ENCODE measurements around the gene PRR23E. TPM values are rescaled to one million over a fixed set of nuclear protein-coding genes. Genes with fewer than 3 reads are reported as not detected.

The PRR23E gene
- total and polyA plus RNA-seq, 2 experiments from 2014 or later, result not detected

DNA sequence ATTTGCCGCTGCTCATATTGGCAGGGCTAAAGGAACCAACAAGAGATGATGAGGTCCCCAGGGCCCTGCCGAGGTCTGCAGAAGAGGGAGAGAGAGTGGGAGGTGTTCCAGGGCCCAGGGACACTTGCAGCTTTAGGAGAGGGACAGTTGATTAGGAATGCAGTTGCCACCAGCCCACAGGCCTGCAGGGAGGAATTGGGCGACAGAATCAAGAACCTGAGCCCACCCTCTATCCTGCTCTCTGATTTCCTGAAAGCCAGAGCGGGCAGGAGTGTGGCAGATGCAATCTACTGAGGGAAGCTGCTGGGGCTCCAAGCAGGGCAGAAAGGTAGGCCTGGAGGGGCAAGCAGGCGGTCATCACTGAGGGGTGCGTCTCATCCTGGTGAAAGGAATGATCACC, 12.1 kb upstream of the PRR23E start:
- no peaks in the 10 kb centered on the region for H3K4me1 ChIP-seq (ENCODE audit: insufficient read depth)
- H3K4me3 Mint-ChIP-seq, result no peak overlapping the region
- no peak overlapping the region for H3K4me3 ChIP-seq
- H3K9me3 Mint-ChIP-seq, result peaks cover 6% of the 10 kb centered on the region; the same call in 2 of the 3 replicates
- no peak for DNase-seq (ENCODE audit: low spot score)
- no peaks in the 10 kb centered on the region for H3K36me3 ChIP-seq (ENCODE audit: insufficient read depth)
- no peaks in the 10 kb centered on the region; the same call in 2 of the 3 replicates for H3K36me3 Mint-ChIP-seq (ENCODE audit: low read depth)
- TF ChIP-seq NANOG (IDR thresholded peaks at IDR 0.05; ENCODE audit: borderline replicate concordance) (no peak), ZNF114 (CRISPR knock-in tag; IDR thresholded peaks at IDR 0.05) (no peak), ZNF331 (CRISPR knock-in tag; IDR thresholded peaks at IDR 0.05; ENCODE audit: low read depth) (no peak)
- TF ChIP-seq, protein P1, sequence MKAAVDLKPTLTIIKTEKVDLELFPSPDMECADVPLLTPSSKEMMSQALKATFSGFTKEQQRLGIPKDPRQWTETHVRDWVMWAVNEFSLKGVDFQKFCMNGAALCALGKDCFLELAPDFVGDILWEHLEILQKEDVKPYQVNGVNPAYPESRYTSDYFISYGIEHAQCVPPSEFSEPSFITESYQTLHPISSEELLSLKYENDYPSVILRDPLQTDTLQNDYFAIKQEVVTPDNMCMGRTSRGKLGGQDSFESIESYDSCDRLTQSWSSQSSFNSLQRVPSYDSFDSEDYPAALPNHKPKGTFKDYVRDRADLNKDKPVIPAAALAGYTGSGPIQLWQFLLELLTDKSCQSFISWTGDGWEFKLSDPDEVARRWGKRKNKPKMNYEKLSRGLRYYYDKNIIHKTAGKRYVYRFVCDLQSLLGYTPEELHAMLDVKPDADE (IDR thresholded peaks at IDR 0.05), result no peak
- TF ChIP-seq, protein P2, sequence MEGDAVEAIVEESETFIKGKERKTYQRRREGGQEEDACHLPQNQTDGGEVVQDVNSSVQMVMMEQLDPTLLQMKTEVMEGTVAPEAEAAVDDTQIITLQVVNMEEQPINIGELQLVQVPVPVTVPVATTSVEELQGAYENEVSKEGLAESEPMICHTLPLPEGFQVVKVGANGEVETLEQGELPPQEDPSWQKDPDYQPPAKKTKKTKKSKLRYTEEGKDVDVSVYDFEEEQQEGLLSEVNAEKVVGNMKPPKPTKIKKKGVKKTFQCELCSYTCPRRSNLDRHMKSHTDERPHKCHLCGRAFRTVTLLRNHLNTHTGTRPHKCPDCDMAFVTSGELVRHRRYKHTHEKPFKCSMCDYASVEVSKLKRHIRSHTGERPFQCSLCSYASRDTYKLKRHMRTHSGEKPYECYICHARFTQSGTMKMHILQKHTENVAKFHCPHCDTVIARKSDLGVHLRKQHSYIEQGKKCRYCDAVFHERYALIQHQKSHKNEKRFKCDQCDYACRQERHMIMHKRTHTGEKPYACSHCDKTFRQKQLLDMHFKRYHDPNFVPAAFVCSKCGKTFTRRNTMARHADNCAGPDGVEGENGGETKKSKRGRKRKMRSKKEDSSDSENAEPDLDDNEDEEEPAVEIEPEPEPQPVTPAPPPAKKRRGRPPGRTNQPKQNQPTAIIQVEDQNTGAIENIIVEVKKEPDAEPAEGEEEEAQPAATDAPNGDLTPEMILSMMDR (conservative IDR thresholded peaks at IDR 0.05; ENCODE audit: low read depth in 2 of 2), result no peak
- H3K4me1 Mint-ChIP-seq, result peaks cover 11% of the 10 kb centered on the region; the same call in 2 of the 3 replicates
- no peaks in the 10 kb centered on the region for H3K79me2 ChIP-seq (replicated peaks; ENCODE audit: insufficient read depth)
- H4K20me1 ChIP-seq (replicated peaks; ENCODE audit: insufficient read depth), result no peaks in the 10 kb centered on the region
- H3K4me2 ChIP-seq, result no peak overlapping the region
- H3K27ac Mint-ChIP-seq, result 0 out of 2 replicates have a peak overlapping the region, but pooled peaks have one; percentile 47
- peaks cover 6% of the 10 kb centered on the region for H3K27me3 Mint-ChIP-seq (ENCODE audit: insufficient read depth, low read depth, poor library complexity)
- H3K27ac ChIP-seq (ENCODE audit: low read depth), result no peak overlapping the region
- H3K27me3 ChIP-seq (ENCODE audit: insufficient read depth), result no peaks in the 10 kb centered on the region
- H3K9me2 ChIP-seq (ENCODE audit: insufficient read depth), result no peaks in the 10 kb centered on the region
- ATAC-seq, result no peak
- H3F3A ChIP-seq (replicated peaks; ENCODE audit: low read depth), result no peaks in the 10 kb centered on the region
- no peak overlapping the region for H2AFZ ChIP-seq

DNA sequence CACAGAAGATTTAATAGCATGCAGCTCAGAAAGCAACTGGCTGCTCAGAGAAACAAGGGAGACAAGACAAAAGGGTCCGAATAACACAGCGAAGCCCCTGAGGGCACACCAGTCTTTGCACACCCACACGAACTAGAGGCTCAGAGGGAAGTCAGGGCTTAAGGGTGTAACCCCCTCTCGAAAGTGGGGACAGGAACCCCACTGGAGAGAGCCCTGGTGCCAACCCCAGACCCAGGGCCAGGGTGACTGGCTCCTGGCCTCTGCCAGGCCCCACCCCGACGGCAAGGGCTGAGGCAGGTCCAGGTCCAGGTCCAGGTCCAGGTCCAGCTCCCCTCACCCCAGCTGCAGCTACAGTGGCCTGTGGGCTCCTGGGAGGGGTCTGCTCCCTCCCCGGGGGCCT, 10.5 kb upstream of the PRR23E start:
- ATAC-seq, result peak; percentile 24; the same call in 2 of the 3 replicates
- no peak for TF ChIP-seq ZNF331 (CRISPR knock-in tag; IDR thresholded peaks at IDR 0.05; ENCODE audit: low read depth)
- TF ChIP-seq, protein P2 (conservative IDR thresholded peaks at IDR 0.05; ENCODE audit: low read depth in 2 of 2), result no peak
- no peak for TF ChIP-seq STAT1 (IDR thresholded peaks at IDR 0.05; ENCODE audit: unreplicated experiment)
- TF ChIP-seq, protein P3, sequence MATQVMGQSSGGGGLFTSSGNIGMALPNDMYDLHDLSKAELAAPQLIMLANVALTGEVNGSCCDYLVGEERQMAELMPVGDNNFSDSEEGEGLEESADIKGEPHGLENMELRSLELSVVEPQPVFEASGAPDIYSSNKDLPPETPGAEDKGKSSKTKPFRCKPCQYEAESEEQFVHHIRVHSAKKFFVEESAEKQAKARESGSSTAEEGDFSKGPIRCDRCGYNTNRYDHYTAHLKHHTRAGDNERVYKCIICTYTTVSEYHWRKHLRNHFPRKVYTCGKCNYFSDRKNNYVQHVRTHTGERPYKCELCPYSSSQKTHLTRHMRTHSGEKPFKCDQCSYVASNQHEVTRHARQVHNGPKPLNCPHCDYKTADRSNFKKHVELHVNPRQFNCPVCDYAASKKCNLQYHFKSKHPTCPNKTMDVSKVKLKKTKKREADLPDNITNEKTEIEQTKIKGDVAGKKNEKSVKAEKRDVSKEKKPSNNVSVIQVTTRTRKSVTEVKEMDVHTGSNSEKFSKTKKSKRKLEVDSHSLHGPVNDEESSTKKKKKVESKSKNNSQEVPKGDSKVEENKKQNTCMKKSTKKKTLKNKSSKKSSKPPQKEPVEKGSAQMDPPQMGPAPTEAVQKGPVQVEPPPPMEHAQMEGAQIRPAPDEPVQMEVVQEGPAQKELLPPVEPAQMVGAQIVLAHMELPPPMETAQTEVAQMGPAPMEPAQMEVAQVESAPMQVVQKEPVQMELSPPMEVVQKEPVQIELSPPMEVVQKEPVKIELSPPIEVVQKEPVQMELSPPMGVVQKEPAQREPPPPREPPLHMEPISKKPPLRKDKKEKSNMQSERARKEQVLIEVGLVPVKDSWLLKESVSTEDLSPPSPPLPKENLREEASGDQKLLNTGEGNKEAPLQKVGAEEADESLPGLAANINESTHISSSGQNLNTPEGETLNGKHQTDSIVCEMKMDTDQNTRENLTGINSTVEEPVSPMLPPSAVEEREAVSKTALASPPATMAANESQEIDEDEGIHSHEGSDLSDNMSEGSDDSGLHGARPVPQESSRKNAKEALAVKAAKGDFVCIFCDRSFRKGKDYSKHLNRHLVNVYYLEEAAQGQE (IDR thresholded peaks at IDR 0.05; ENCODE audit: unreplicated experiment), result no peak

More for the DNA sequence above, 10.5 kb upstream of the PRR23E start:
- Mint-ChIP-seq H3K9me3 (peaks cover 6% of the 10 kb centered on the region; the same call in 2 of the 3 replicates), H3K4me1 (peaks cover 11% of the 10 kb centered on the region; the same call in 2 of the 3 replicates), H3K36me3 (ENCODE audit: low read depth) (no peaks in the 10 kb centered on the region; the same call in 2 of the 3 replicates), H3K27ac (no peak overlapping the region), H3K27me3 (ENCODE audit: insufficient read depth, low read depth, poor library complexity) (peaks cover 6% of the 10 kb centered on the region), H3K4me3 (no peak overlapping the region)
- Histone ChIP-seq H3K4me1 (ENCODE audit: insufficient read depth) (no peaks in the 10 kb centered on the region), H2AFZ (no peak overlapping the region), H3K4me3 (no peak overlapping the region), H3K27ac (ENCODE audit: low read depth) (no peak overlapping the region), H3K36me3 (ENCODE audit: insufficient read depth) (no peaks in the 10 kb centered on the region), H3K4me2 (no peak overlapping the region), H4K20me1 (replicated peaks; ENCODE audit: insufficient read depth) (no peaks in the 10 kb centered on the region), H3K27me3 (ENCODE audit: insufficient read depth) (no peaks in the 10 kb centered on the region), H3F3A (replicated peaks; ENCODE audit: low read depth) (no peaks in the 10 kb centered on the region), H3K79me2 (replicated peaks; ENCODE audit: insufficient read depth) (no peaks in the 10 kb centered on the region), H3K9me2 (ENCODE audit: insufficient read depth) (no peaks in the 10 kb centered on the region)
- DNase-seq (ENCODE audit: low spot score), result no peak

Measured in GM23338 (cell line).